Progenitor cell of endocrine pancreas (in vitro differentiated cells): ENCODE results near the gene MARCHF3. TPM values are rescaled to one million over a fixed set of nuclear protein-coding genes. Genes with fewer than 3 reads are reported as not detected.

Experiments
- DNase-seq: peaks from one replicate; pipeline ENCODE4 v3.0.0; 2021; ENCODE audit warnings: low spot score; ENCODE audit not compliant: unreplicated experiment
- H3K27ac Mint-ChIP-seq: 2 replicates; pipeline ENCODE4 v1.8.0; 2021; ENCODE audit warnings: mild to moderate bottlenecking, moderate library complexity, mixed read lengths
- H3K27me3 Mint-ChIP-seq: 2 replicates; pipeline ENCODE4 v1.8.0; 2021; ENCODE audit warnings: mixed read lengths
- H3K36me3 Mint-ChIP-seq: 2 replicates; pipeline ENCODE4 v1.8.0; 2022; ENCODE audit warnings: mixed read lengths; ENCODE audit not compliant: insufficient read depth
- H3K4me1 Mint-ChIP-seq: 2 replicates; pipeline ENCODE4 v1.8.0; 2021; ENCODE audit warnings: low read depth, mixed read lengths
- H3K4me3 Mint-ChIP-seq: 2 replicates; pipeline ENCODE4 v1.8.0; 2021; ENCODE audit warnings: low read depth, mild to moderate bottlenecking, moderate library complexity, mixed read lengths
- H3K9me3 Mint-ChIP-seq: 2 replicates; pipeline ENCODE4 v1.8.0; 2021; ENCODE audit warnings: low read depth, mixed read lengths
- CTCF ChIP-seq: fragments of 200-600 bp; sonication (generic); IDR thresholded peaks from one replicate; pipeline ENCODE4 v1.5.0; 2021; ENCODE audit warnings: antibody characterized with exemption, mild to moderate bottlenecking; ENCODE audit not compliant: unreplicated experiment
- total RNA-seq: library from RNA; stranded (reverse); gene quantifications from 2 replicates; pipeline ENCODE4 v1.2.1, GENCODE V29; 2021

The MARCHF3 gene
- total RNA-seq, 1 donor from 2014 or later: 11.6 TPM

- Mint-ChIP-seq H3K36me3 (no peaks in the 10 kb centered on the region), H3K27ac (no peak overlapping the region), H3K4me1 (peaks cover 2% of the 10 kb centered on the region), H3K9me3 (peaks cover 3% of the 10 kb centered on the region), H3K27me3 (no peaks in the 10 kb centered on the region), H3K4me3 (no peak overlapping the region)
- DNase-seq: no peak
- TF ChIP-seq CTCF: no peak
Observed at GRCh38 chr5:126970517-126971017, 59.8 kb downstream of the MARCHF3 start.

GRCh38 chr5:126969548-126969947 is 60.8 kb downstream of the MARCHF3 start:
- H3K27ac Mint-ChIP-seq: no peak overlapping the region
- no peak overlapping the region for H3K4me3 Mint-ChIP-seq
- H3K4me1 Mint-ChIP-seq: peaks cover 2% of the 10 kb centered on the region
- no peaks in the 10 kb centered on the region for H3K27me3 Mint-ChIP-seq
- no peak for DNase-seq
- TF ChIP-seq CTCF: no peak
- no peaks in the 10 kb centered on the region for H3K36me3 Mint-ChIP-seq
- H3K9me3 Mint-ChIP-seq: peaks cover 3% of the 10 kb centered on the region

GRCh38 chr5:126967808-126968466 is 62.4 kb downstream of the MARCHF3 start:
- no peak for TF ChIP-seq CTCF
- no peak overlapping the region for H3K4me3 Mint-ChIP-seq
- H3K9me3 Mint-ChIP-seq: peaks cover 3% of the 10 kb centered on the region
- no peak for DNase-seq
- no peaks in the 10 kb centered on the region for H3K36me3 Mint-ChIP-seq
- no peaks in the 10 kb centered on the region for H3K27me3 Mint-ChIP-seq
- no peak overlapping the region for H3K27ac Mint-ChIP-seq
- H3K4me1 Mint-ChIP-seq: peaks cover 2% of the 10 kb centered on the region

DNA sequence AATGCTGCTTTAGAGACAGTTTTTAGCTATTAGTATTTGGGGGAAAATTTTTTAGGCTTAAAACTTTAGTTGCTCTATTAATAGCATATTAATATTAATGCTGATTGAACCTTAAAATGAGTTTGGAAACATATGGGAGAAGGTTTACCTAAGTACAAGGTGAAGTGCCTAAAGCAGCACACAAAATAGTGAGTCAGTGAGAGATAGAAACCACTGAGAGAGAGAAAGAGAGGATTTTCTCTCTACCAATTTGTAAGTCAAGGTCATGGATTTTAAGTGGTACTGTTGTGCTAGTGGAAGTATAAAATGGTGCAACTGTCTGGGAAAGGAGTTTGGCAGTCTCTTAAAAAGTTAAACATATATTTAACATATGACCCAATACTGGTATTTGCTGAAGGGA is 64.9 kb downstream of the MARCHF3 start:
- H3K36me3 Mint-ChIP-seq: no peaks in the 10 kb centered on the region
- peaks cover 3% of the 10 kb centered on the region for H3K9me3 Mint-ChIP-seq
- no peak for DNase-seq
- no peak overlapping the region for H3K27ac Mint-ChIP-seq
- H3K4me3 Mint-ChIP-seq: no peak overlapping the region
- TF ChIP-seq CTCF: no peak
- H3K27me3 Mint-ChIP-seq: no peaks in the 10 kb centered on the region
- H3K4me1 Mint-ChIP-seq: peaks cover 4% of the 10 kb centered on the region

GRCh38 chr5:126965061-126965475 is 65.3 kb downstream of the MARCHF3 start:
- no peaks in the 10 kb centered on the region for H3K27me3 Mint-ChIP-seq
- H3K9me3 Mint-ChIP-seq: peaks cover 3% of the 10 kb centered on the region
- H3K4me3 Mint-ChIP-seq: no peak overlapping the region
- no peaks in the 10 kb centered on the region for H3K36me3 Mint-ChIP-seq
- no peak for DNase-seq
- H3K27ac Mint-ChIP-seq: no peak overlapping the region
- no peak for TF ChIP-seq CTCF
- peaks cover 4% of the 10 kb centered on the region for H3K4me1 Mint-ChIP-seq
